Measurements from ENCODE around the gene AGT.
"Not testable (repeated sequence)": the region's sequence is repeated elsewhere in the genome, so short reads cannot be mapped to it uniquely, and the experiment has no call there.

AGT gene

GRCh38 chr1:230706887-230707731 lies 6.8 kb downstream of the AGT start:
- FAIRE-seq, result no peak

- FAIRE-seq, result no peak
Observed at GRCh38 chr1:230706020-230706699, 7.8 kb downstream of the AGT start.

- FAIRE-seq, result no peak
Observed at GRCh38 chr1:230705289-230706019, 8.5 kb downstream of the AGT start.

- no peak for FAIRE-seq
Observed at GRCh38 chr1:230704830-230705229, 9.1 kb downstream of the AGT start.

GRCh38 chr1:230703679-230704385 lies 10.1 kb downstream of the AGT start:
- FAIRE-seq, result no peak

- FAIRE-seq, result no peak
Observed at GRCh38 chr1:230702934-230703678, 10.8 kb downstream of the AGT start.

GRCh38 chr1:230701895-230702768 lies 11.8 kb downstream of the AGT start:
- FAIRE-seq, result no peak

- FAIRE-seq, result no peak
Observed at GRCh38 chr1:230701434-230701833, 12.5 kb downstream of the AGT start.

GRCh38 chr1:230700132-230700531 lies 13.8 kb downstream of the AGT start:
- FAIRE-seq, result no peak

- FAIRE-seq, result no peak
Observed at GRCh38 chr1:230699716-230700115, 14.2 kb downstream of the AGT start.

- FAIRE-seq, result not testable (repeated sequence)
Observed at GRCh38 chr1:230698964-230699363, 15.0 kb downstream of the AGT start.

- FAIRE-seq, result no peak
Observed at GRCh38 chr1:230698130-230698529, 15.8 kb downstream of the AGT start.

GRCh38 chr1:230696722-230697437 lies 17.0 kb downstream of the AGT start:
- no peak for FAIRE-seq

- FAIRE-seq, result no peak
Observed at GRCh38 chr1:230696218-230696617, 17.7 kb downstream of the AGT start.

- no peak for FAIRE-seq
Observed at GRCh38 chr1:230694991-230695390, 18.9 kb downstream of the AGT start.

- no peak for FAIRE-seq
Observed at GRCh38 chr1:230694464-230694863, 19.5 kb downstream of the AGT start.

GRCh38 chr1:230693777-230694176 lies 20.1 kb downstream of the AGT start:
- no peak for FAIRE-seq

- no peak for FAIRE-seq
Observed at GRCh38 chr1:230693221-230693620, 20.7 kb downstream of the AGT start.

- no peak for FAIRE-seq
Observed at GRCh38 chr1:230691615-230692014, 22.3 kb downstream of the AGT start.

- FAIRE-seq, result no peak
Observed at GRCh38 chr1:230690101-230690500, 23.8 kb downstream of the AGT start.

- no peak for FAIRE-seq
Observed at GRCh38 chr1:230686747-230687146, 27.2 kb downstream of the AGT start.

All from TTC549 (cell line).